ENCODE data around the gene GRID1.

GRID1 gene

DNA sequence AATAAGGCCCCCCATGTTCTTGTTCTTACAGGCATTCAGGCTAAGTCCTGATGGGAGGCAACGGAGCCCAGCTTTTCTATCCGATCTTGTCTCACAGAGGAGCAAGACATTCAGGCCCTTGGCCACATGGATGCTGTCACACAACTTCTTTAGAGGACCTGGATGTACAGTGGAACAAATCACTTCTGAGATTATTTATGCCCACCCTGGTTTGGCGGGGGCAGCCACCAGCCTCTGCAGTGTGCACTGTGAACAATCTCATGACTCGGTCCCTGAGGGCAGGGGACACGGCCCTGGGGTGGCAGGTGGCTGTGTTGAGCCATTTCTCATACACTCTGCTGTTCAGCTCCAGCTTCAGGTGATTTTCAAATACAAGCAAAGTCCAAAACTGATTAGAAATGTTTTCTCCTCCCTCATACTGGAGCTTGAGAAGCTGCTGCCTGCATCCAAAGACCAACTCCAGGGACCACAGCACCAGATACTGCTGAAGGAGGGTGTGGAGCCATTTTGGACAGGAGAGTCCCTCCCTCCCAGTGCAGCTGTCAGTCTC, 441.3 kb downstream of the GRID1 start:
- DNase-seq (ENCODE audit: low spot score): no peak

DNA sequence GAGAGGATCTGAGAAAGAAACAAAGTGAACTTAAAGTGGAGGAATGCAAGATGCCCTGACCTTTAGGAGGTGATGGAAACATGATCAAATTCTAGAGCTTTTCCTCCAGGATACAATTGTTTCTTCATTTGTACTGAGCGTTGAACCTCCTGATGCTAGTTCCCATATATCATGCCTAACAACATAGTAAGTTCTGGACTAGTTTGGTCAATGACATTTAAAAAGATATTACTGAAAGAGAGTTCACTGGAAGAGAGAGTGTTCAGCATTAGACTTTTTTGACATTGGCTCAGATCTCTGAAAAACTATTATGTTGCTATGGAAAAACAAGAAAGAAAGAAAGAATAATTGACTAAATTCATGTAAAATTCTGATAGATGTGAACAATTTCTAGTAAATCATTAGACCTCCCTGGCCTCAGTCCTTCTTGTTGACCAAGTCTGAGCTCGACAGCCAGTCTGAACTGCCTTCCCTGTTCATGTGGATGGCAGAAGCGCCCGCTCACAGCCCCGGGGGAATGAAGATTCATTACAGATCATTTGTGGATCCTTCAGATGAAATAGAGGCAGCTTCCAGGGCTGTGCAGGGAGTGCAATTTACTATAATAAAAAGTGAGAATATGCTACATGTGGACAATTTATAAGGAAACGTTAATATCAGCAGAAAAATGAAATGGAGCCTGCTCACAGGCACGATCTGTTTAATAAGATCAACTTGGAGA, 442.1 kb downstream of the GRID1 start:
- no peak for DNase-seq (ENCODE audit: low spot score)

DNA sequence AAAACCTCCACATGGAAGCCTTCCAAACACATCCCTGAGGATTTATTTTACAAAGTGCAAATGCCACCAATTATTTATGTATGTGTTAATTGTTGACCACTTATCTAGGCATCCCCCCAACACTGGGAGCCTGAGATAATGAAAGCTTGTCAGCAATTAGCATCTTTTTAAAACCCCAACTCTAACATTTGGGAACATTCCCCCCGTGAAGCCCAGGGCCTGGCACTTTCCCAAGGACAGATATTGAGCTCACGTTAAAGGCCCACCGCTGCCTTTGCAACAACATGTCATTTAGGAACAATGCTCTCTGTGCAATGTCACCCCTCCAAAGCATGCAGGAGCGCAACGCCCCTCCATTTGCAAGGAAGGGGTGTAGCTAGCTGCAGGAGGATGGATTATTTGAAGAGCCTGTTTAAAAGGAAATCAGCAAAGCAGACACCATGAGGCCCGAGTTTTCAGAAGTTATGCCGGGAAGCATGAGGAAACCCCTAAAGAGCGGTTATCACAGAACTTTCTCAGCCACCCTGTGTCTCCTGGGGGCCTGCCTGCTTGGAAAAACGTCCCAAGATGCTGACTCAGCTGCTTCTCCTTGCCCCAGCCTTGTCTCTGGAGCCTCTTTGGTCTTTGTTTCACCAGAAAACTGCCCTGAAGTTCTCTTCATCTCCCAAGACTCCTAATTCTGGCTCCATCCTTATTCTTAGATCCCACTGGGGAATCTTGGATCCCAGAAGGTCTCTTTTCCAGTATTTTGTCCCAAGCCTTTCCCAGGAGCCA, 444.1 kb downstream of the GRID1 start:
- DNase-seq (ENCODE audit: low spot score): no peak

DNA sequence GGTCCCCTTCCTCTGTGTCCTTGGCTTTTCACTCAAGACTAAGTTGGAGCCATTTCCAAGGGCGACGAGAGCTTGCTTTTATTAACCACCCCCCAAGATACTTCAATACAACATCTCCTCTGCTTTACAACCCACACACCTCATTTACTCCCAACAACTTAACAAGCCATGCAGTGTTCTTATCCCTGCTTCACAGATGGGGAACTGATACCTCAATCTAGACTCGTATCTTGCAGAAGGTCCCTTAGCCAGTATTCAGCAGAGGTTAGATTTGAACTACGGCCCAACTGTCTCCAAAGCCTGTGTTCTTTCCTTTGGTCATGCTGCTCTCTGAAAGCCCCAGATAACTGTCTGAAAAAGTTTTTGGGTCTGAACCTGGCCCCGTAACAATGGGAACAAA, 444.8 kb downstream of the GRID1 start:
- no peak for DNase-seq (ENCODE audit: low spot score)

DNA sequence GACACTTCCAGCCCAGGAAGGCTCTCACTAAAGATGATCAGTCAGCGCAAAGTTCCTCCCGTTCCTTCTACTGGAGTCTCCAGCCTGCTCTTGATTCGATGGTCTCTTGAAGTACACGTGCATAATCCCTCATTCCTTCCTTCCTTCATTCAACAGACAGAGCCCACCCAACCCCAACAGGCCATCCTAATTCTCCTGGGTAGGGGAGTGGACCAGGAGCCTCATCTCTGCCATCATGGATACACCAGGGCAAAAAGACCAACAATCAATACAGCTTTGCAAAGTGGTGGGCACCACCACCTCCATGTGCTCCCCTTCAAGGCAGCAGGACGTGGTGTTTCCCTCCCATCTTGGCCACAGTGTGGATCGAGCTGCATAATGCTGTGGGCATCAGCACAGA, 446.3 kb downstream of the GRID1 start:
- no peak for DNase-seq (ENCODE audit: low spot score)

DNA sequence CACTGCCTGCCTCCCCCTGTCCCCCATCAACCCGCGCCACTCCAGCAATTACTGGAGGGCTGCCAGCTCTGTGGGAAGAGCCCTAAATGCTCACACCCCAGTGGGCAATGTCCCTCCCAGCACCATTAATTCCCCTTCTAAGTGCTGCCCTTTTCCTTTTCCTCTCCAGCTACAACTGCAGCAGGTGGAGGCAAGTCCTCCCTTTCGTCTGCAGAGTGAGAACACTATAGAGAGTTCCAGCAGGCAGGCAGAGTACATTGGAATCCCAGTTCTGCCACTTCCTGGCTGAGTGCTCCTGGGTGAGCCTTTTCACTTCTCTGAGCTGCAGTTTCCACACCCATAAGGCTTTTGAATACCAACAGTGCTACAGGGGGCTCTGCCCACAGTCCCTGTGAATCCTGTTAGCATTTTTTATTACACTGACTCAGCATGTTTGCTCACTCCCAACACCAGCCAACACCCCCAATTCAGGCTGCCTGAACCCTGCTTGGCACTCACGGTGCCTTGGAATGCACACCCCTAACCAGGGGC, 447.0 kb downstream of the GRID1 start:
- no peak for DNase-seq (ENCODE audit: low spot score)

DNA sequence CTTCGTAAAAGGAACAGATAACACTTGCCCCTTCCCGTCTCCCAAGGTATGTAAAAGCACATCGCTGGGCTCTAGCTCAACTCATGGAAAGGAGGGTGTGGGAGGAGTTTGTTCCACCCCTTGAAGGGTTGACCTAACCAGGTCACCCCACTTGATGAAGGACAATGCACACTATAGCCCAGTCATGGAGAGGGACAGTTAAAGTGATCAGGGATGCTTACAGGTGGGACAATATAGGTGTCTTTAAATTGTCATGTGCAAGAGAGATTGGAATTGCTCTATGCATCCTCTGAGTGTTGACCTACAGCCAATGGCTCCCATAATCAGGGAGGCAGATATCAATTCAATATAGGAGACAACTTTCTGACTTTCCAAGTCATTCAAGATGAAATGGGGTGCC, 448.2 kb downstream of the GRID1 start:
- DNase-seq (ENCODE audit: low spot score): no peak

DNA sequence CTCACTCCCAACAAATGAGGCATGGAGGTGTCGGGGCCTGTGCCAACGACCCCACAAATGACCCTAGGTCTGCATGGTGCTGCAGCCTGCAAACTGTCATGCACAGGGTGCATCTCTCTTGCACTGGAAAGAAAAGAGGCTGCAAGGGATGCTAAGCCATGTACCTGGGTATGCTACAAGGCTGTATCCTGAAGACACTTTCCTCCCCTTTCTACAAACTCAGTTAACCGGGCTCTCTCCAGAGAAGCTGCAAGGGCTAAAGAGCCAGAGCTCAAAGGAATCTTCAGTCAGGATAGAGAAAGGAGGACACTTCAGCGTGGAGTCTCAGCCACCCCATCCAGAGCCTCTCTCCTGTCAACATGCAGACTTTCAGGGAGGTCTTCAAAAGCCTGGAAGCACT, 449.0 kb downstream of the GRID1 start:
- DNase-seq (ENCODE audit: low spot score): no peak

DNA sequence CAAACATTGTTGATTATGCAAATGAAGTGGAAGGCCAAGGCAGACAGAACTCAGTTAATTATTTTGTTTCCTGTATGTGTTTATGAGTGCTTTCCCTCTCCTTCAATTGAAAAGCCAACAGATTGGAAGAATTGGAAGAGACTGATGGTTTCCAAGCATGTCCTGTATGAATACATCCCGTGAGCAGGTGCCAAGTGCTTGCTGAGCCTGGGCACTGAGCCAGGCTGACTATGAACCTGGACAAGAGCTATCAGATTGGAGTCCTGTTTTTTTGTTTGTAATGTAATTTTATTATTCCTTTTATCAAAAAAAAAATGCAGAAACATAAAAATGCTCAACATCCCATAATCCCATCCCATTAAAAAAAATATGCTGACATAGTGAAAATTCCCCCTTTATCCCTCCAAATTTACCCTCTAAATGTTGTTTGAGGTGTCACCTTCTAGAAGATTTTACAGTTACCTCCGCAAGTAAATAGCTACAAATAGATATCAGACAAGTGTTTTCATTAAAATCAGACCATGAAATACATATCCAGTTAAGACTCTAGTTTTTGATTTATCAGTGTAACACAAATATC, 449.5 kb downstream of the GRID1 start:
- no peak for DNase-seq (ENCODE audit: low spot score)

DNA sequence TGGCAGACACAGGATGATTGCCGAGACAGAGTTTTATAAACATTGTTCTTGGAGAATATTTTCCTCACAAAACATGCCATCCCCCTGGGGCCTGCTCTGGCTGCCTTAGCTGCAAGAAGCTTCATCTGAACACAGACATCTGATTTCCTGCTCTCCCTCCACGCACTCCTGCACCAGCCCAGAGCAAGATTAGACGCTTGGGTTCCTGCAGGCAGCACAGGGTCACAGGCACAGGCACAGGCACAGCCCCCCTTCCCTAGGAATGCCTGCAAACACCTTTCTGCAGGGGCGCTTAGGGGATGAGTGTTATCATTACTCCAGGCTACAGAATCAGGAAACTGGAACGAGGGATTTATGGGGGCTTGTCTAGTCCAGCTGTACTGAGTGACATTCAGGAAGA, 450.3 kb downstream of the GRID1 start:
- no peak for DNase-seq (ENCODE audit: low spot score)

DNA sequence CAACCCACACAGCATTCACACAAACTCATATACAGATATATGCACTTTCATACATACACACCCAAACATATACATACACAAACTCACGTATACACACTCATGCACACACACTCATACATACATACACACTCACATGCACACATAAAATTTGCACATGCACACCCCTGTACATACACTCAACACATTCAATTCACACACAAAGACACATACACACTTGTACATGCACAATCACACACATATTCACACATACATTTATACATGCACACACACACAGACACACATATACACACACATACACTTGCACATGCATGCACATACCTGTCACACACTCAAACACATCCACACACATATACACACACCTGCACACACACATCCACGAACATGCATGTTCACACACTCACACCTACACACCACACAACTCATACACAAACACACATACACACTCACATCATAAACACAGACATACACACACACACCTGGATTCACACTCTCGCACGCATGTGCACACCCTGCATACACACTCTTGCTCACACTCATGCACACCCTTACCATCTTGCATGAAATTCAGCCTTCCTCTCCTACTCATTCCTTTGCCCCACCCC, 451.2 kb downstream of the GRID1 start:
- DNase-seq (ENCODE audit: low spot score): no peak

DNA sequence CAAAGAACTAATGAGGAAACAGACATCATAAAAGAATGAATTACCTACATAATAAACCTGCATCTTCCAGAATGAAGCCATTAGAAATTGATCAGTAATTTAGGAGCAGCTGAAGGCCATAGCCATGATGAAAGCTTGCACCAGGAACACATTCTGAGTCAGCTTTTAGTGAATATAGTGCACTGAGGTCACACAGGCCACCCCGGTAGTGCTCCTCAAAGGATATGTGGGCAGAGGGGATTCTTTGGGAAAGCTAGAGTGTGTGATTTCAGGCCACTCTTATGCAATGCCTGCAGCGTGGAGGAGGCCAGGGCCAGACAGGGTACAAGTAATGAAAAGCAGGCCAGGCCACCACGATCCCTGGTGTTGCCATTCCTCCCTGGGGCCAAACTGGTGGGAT, 451.9 kb downstream of the GRID1 start:
- no peak for DNase-seq (ENCODE audit: low spot score)

DNA sequence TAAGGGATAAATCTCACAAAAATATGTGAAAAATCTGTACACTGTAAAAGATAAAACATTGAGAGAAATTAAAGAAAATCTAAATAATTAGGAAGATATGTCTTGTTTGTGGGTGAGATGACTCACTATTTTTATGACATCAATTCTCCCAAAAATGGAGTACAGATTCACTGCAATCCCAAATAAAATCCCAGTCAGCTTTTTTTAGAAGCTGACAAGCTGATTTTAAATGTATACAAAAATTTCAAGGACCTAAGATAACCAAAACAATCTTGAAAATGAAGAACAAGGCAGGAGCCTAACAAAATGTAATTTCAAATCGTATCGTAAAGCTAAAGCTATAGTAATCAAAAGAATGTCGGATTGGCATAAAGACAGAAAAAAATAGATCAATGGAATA, 458.1 kb downstream of the GRID1 start:
- DNase-seq (ENCODE audit: low spot score): no peak

DNA sequence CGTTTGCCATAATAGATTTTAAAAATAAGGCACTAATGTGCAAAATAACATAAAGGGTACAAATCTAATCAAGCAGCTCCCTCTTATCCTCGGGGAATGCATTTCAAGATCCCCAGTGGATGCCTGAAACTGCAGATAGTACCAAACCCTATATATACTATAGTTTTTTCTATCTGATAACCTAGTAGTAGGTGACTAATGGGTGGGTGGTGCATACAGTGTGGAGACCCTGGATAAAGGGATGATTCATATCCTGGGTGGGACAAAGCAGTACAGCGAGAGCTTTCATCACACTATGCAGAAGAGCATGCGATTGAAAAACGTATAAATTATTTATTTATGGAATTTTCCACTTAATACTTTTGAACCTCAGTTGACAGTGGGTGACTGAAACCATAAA, 464.5 kb downstream of the GRID1 start:
- no peak for DNase-seq (ENCODE audit: low spot score)

DNA sequence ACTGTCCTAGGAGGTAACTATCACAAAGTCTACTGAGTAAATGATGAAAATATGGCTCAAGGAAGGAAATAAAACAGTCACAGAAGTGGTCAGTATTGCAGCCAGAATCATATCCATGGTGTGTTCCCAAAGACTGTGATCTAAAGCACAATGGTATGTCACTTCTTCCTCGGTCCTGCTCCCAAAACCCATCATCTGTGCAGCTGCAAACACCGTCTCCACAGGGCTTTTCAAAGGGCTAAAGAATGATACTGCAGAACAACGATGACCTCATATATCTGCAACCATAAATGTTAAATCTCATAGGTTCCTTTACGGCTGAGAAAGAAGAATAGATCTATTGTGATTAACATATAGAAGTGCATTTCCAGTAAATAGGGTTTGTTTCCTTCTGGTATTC, 465.0 kb downstream of the GRID1 start:
- DNase-seq (ENCODE audit: low spot score): no peak

DNA sequence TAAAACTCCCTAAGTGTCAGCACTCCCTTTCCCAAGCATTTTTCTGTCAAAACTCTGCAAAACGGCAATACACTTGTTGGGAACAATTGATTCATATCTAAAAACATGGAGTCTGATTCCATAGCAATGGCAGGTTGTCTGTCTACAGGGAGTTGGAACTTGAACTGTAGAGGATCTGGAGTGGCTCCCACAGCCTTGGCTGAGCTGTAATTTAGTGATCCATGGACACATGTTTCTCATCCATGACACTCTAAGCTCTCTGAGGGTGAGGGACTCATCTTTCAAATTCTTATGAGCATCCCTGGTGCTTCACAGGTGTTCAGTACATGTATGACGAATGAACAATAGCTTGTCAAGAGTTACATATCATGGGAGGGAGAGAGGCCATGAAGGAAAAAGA, 466.1 kb downstream of the GRID1 start:
- DNase-seq (ENCODE audit: low spot score): no peak

DNA sequence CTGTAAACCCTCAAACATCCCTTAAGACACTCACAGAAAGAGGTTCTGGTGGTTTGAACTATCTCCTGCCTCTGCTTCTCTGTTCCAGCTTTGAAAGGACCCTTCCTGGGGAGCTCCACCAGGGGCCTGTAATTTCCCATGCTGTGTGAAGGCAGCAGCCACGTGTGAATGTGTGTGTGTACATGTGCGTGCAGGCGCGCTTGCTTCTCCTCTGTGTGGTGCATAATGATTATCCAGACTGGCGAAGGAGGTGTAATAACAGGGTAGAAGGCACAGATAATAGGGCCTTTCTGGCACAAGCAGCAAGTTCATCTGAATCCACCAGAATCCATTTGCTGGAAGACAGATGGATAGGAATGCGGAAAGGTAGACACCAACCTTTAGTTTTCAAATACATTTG, 466.5 kb downstream of the GRID1 start:
- DNase-seq (ENCODE audit: low spot score): no peak

DNA sequence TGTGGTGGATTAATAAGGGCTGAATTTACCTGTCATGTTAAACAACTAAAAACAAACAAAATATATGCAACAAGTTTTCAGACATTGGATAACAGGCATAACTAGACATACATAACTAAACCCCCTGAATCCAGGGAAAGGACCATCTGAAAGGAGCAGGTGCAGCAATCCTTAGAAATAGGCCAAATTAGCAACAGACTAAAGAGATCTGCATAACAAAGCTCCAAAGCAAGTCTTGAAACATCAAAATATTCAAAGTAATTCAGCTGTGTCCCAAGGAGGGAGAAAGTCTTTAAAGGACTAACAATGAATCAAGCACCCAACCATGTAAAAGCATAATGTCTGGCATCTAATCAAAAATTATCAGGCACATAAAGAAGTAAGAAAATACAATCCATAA, 475.1 kb downstream of the GRID1 start:
- DNase-seq (ENCODE audit: low spot score): no peak

DNA sequence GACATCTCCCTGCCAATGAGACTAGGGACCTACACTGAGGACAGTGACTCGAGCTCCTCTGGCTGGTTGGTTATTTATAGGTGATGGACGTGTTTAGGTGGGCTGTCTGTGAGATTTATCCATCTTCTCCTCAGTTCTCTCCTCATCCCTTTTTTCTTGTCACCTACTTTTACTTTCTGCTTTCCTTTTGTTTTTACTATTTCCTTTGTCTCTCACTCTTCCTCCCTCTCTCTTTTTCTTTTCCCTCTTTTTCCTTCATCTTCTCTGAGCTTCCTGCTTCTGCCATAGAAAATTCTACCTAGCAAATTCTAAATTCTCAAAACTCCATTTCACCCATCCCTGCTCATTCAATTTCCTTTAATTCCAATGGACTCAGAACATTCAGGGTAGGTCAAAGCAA, 478.0 kb downstream of the GRID1 start:
- DNase-seq (ENCODE audit: low spot score): no peak

DNA sequence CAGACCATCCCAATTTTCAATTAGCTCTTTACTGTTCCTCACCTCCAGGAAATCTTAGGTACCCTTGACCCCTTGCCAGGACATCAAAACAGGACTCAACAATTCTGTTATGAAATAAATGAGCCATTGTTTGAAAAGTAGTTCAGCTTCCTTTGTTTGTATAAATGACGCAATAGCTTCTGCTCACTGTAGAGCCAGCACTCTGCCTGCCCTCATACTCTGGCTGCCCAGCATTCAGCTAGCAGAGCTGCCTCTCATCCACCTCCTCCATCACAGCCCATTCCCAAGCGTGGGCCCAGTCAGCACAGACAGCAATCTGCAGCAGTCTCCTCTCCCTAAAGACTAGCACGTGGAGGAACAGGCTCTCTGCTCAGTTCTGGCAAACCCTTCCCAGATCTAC, 478.6 kb downstream of the GRID1 start:
- no peak for DNase-seq (ENCODE audit: low spot score)

DNA sequence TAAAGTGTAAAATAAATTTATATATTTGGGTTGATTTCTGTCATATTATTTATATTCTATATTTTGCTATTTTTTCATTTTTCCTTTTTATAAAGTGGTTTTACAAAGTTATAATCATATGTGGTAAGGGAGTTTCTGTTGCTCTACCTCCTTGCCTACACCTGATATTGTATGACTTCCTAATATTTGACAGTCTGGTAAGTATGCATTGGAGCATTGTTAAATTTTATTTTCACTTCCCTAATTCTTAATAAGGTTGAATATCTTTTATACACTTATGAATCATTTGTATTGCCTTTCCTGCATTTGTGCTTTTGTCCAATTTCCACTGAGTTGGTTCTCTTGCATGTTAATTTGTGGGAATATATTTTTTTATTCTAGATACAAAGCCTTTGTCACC, 492.4 kb downstream of the GRID1 start:
- DNase-seq (ENCODE audit: low spot score): no peak

DNA sequence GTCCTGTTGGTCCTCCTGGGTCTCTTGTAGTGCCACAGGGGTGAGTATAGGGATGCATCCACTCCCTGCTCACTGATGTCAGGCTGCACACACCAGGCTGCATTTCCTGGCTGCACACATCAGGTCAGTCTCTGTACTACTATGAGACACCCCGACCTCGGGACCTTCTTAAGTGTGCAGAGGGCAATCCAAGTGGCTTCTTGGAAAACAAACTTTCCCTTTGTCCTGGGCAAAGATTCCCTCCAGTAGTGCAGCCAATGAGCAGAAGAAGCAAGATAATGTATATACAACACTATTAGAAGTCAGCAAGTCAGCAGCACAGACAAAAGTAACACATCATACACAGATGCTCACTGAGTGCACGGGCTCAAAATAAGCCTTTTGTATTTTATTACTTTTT, 493.5 kb downstream of the GRID1 start:
- no peak for DNase-seq (ENCODE audit: low spot score)
